Naive thymus-derived CD4-positive, alpha-beta T cell (primary cell): ENCODE data around the gene CDC42BPB. TPM values are rescaled to one million over a fixed set of nuclear protein-coding genes. Genes with fewer than 3 reads are reported as not detected.
A peak's percentile ranks its signal among the peaks of the same experiment; 100 is the strongest.

Experiments
- ATAC-seq: fragments of 150-1000 bp; cut with Tn5 transposase; 2 replicates; pipeline ENCODE4 v1.10.0; 2021; ENCODE audit warnings: mild to moderate bottlenecking, moderate library complexity
- CTCF ChIA-PET: fragments of 350-600 bp; sonication (Branson Sonifier 250); formaldehyde crosslinking; loops from one replicate; lab custom pipeline; 2021; ENCODE audit warnings: antibody characterized with exemption; lab: Charles Lee
- POLR2A ChIA-PET: fragments of 350-600 bp; sonication (Branson Sonifier 250); formaldehyde crosslinking; loops from one replicate; lab custom pipeline; 2021; ENCODE audit warnings: antibody characterized with exemption, inconsistent platforms; lab: Charles Lee
- DNase-seq, 9 donors: peaks; one replicate each; pipeline versions ENCODE4 v3.0.0 to v3.0.0-alpha.2; 2020 to 2022; ENCODE audit warnings: mixed read lengths in 1 of 9
- H3K27ac ChIP-seq: one replicate; pipeline ENCODE4 v1.7.0; 2013; ENCODE audit warnings: mild to moderate bottlenecking, low read depth, low read length, moderate library complexity
- H3K27me3 ChIP-seq, 2 donors: one replicate each; pipeline ENCODE4 v1.7.0; 2013; ENCODE audit warnings: low read length in 2 of 2, mild to moderate bottlenecking in 2 of 2, moderate library complexity in 2 of 2; ENCODE audit not compliant: control insufficient read depth in 2 of 2, insufficient read depth in 2 of 2
- H3K36me3 ChIP-seq, 3 experiments: 1 replicate in 2 of 3; 2 replicates in 1 of 3; pipeline ENCODE4 v1.7.0; 2013; ENCODE audit warnings: low read length in 3 of 3, mild to moderate bottlenecking in 3 of 3, moderate library complexity in 1 of 3; ENCODE audit not compliant: insufficient read depth in 3 of 3, control insufficient read depth in 2 of 3
- H3K4me1 ChIP-seq, 2 donors: one replicate each; pipeline ENCODE4 v1.7.0; 2013; ENCODE audit warnings: low read length in 2 of 2, mild to moderate bottlenecking in 2 of 2, moderate library complexity in 1 of 2; ENCODE audit not compliant: control insufficient read depth in 2 of 2, insufficient read depth in 2 of 2
- H3K4me3 ChIP-seq: 2 replicates; pipeline ENCODE4 v1.7.0; 2013; ENCODE audit warnings: mild to moderate bottlenecking, low read length
- H3K9me3 ChIP-seq, 3 experiments: 1 replicate in 2 of 3; 2 replicates in 1 of 3; pipeline ENCODE4 v1.7.0; 2013; ENCODE audit warnings: low read length in 3 of 3; ENCODE audit not compliant: control insufficient read depth in 2 of 3
- H3K27ac Mint-ChIP-seq, 9 donors: one replicate each; pipeline ENCODE4 v1.8.0; 2020 to 2022; ENCODE audit warnings: mixed read lengths in 9 of 9, mild to moderate bottlenecking in 8 of 9, moderate library complexity in 5 of 9, inconsistent platforms in 2 of 9
- H3K27me3 Mint-ChIP-seq, 5 donors: one replicate each; pipeline ENCODE4 v1.8.0; 2021 to 2022; ENCODE audit warnings: mixed read lengths in 5 of 5, mild to moderate bottlenecking in 1 of 5
- H3K36me3 Mint-ChIP-seq, 5 donors: one replicate each; pipeline ENCODE4 v1.8.0; 2020 to 2022; ENCODE audit warnings: mixed read lengths in 5 of 5, mild to moderate bottlenecking in 3 of 5, inconsistent platforms in 1 of 5
- H3K4me1 Mint-ChIP-seq, 7 donors: one replicate each; pipeline ENCODE4 v1.8.0; 2020 to 2022; ENCODE audit warnings: mixed read lengths in 7 of 7, mild to moderate bottlenecking in 3 of 7, inconsistent platforms in 1 of 7
- H3K4me3 Mint-ChIP-seq, 10 donors: one replicate each; pipeline ENCODE4 v1.8.0; 2020 to 2022; ENCODE audit warnings: mild to moderate bottlenecking in 10 of 10, mixed read lengths in 10 of 10, moderate library complexity in 6 of 10, inconsistent platforms in 2 of 10
- H3K9me3 Mint-ChIP-seq, 11 donors: one replicate each; pipeline ENCODE4 v1.8.0; 2020 to 2022; ENCODE audit warnings: mixed read lengths in 11 of 11, mild to moderate bottlenecking in 4 of 11, inconsistent platforms in 1 of 11, moderate library complexity in 1 of 11
- intact Hi-C, 2 donors: fragments of 100-400 bp; cut with micrococcal nuclease; formaldehyde crosslinking; loops; one replicate each; pipeline ENCODE4 v1.15.1; 2023
- polyA plus RNA-seq, 2 donors: library from polyadenylated mRNA; unstranded; fragments of 300-500 nt; fragmentation: Illumina TruSeq; gene quantifications; one replicate each; pipeline ENCODE4 v1.2.3, GENCODE V29; 2021
- total RNA-seq, 6 experiments: library from RNA in 5 of 6; stranded (reverse) in 5 of 6; gene quantifications; 1 replicate in 5 of 6; 2 replicates in 1 of 6; pipeline ENCODE4 v1.2.3 and lab custom pipeline; 2021 to 2026

Gene CDC42BPB
- total and polyA plus RNA-seq, 7 experiments from 2014 or later, result 0.34 to 16.0 (median 4.8) TPM

- H3K4me3 Mint-ChIP-seq, result no peak overlapping the region
- no peak overlapping the region for H3K27ac Mint-ChIP-seq
- H3K27me3 Mint-ChIP-seq, result peaks cover 0 to 24% (median 0%) of the 10 kb centered on the region in 5 donors
- no peaks in the 10 kb centered on the region for H3K36me3 Mint-ChIP-seq
- H3K4me3 ChIP-seq, result no peak overlapping the region
- no peaks in the 10 kb centered on the region for H3K36me3 ChIP-seq
- no peaks in the 10 kb centered on the region for H3K27me3 ChIP-seq
- ATAC-seq, result no peak
- intact Hi-C loops, result no loop called here
- ChIA-PET POLR2A (no interaction called here), CTCF (no interaction called here)
- H3K27ac ChIP-seq, result no peak overlapping the region
- H3K9me3 ChIP-seq, result no peaks in the 10 kb centered on the region
- H3K4me1 ChIP-seq, result peaks cover 6 to 16% of the 10 kb centered on the region in 2 donors
- DNase-seq, result no peak
- H3K9me3 Mint-ChIP-seq, result no peaks in the 10 kb centered on the region
- H3K4me1 Mint-ChIP-seq, result peaks cover 0 to 4% (median 0%) of the 10 kb centered on the region in 7 donors
These were observed 124.7 kb downstream of the CDC42BPB start for GRCh38 chr14:102932484-102933248.

DNA sequence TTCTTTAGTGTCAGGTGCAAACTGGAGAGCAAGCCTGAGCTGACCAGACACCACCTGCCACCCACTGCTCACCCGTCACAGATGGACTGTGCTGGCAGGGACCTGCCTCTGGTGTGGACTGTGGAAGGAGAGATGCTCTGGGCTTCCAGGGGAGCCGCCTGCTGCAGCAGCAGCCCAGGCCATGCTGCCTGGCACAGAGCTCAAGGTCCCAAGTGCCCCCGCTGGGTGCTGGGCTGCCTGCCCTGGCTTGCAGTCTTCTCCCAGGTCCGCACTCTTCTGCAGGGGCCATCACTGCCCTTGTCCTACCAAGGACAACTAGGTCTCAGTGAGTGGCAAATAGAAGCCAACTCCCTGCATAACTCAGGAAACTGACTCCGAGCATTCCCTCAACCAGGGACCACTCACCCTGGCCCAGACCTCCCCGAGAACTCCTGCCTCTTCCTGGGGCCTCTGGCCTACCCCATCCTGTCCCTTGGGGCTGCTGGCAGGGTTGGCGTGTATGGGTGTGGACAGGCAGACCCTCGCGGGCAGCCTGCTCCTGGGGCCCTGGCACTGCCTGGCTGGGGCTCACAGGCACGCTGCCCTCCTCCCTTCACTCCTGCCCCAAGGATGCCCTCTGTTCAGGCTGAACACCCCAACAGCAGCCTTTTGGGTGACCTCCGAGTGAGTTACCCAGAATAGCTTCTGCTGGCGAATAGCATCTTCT lies 125.6 kb downstream of the CDC42BPB start:
- H3K4me3 Mint-ChIP-seq, result peak overlapping the region in 3 of 10 donors; percentile 16 to 85 (median 29)
- ChIA-PET POLR2A (interaction anchor here (0.6 to 0.7 kb wide), 2 partner anchors 99 to 983 kb away, joined by 3 read pairs; no protein-coding TSS in a partner anchor), CTCF (interaction anchor here (0.8 kb wide), 1 partner anchor 30 kb away, joined by 3 read pairs; no protein-coding TSS in a partner anchor)
- Histone ChIP-seq H3K27ac (no peak overlapping the region), H3K36me3 (no peaks in the 10 kb centered on the region), H3K4me3 (no peak overlapping the region), H3K4me1 (peaks cover 6 to 18% of the 10 kb centered on the region in 2 donors), H3K27me3 (no peaks in the 10 kb centered on the region), H3K9me3 (no peaks in the 10 kb centered on the region)
- no peaks in the 10 kb centered on the region for H3K36me3 Mint-ChIP-seq
- H3K9me3 Mint-ChIP-seq, result no peaks in the 10 kb centered on the region
- DNase-seq (no peak), ATAC-seq (no peak)
- H3K4me1 Mint-ChIP-seq, result peaks cover 0 to 4% (median 2%) of the 10 kb centered on the region in 7 donors
- H3K27me3 Mint-ChIP-seq, result peaks cover 0 to 30% (median 0%) of the 10 kb centered on the region in 5 donors
- no peak overlapping the region for H3K27ac Mint-ChIP-seq
- intact Hi-C loops, result no loop called here

DNA sequence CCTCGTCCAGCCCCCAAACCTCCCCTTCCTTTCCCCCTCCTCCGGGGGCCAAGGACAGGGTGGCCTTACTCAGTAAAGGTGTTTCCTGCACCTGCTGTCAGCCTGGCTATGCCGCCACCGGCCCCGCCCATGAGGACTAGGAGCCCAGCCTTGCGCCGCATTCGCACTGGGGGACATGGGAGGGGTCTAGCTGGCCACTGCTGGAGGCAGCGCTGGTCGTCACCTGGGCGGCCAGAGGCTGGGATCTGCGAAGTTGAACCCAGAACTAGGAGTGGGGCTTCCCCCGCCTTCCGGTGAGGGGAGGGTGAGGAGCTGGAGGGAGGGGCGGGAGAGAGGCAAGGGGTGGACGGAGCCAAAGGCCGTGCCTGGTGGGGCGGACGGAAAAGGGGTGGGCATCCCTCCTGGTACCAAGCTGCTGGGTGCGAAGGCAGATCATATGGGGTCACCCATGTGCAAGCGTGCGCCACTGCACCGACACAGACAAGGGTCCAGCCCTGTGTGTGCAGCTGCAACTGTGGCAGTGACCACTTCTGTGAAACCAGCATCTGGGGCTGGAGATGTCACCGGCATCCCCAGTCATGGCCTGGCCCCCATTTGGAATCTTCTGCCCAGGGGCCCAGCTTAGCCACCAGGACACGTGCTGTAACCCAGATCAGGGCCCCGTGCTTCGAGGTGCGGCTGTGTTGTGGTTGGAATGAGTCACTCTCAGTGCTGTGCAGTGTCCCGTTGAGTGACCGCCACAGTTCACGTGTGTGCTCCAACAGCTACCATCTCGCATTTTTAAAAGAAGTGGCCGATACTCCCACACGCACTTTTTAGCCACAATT lies 126.4 kb downstream of the CDC42BPB start:
- ATAC-seq (no peak), DNase-seq (no peak)
- no peaks in the 10 kb centered on the region for H3K36me3 ChIP-seq
- Mint-ChIP-seq H3K4me1 (peaks cover 0 to 7% (median 3%) of the 10 kb centered on the region in 7 donors), H3K27ac (no peak overlapping the region), H3K36me3 (no peaks in the 10 kb centered on the region), H3K9me3 (no peaks in the 10 kb centered on the region), H3K4me3 (peak overlapping the region in 2 of 10 donors; percentile 29 to 85), H3K27me3 (peaks cover 0 to 37% (median 6%) of the 10 kb centered on the region in 5 donors)
- H3K4me1 ChIP-seq, result peaks cover 6 to 18% of the 10 kb centered on the region in 2 donors
- no peaks in the 10 kb centered on the region for H3K9me3 ChIP-seq
- POLR2A ChIA-PET, result interaction anchor here (0.6 to 1.2 kb wide), 6 partner anchors 15 to 982 kb away, joined by 3 read pairs; no protein-coding TSS in a partner anchor
- no peaks in the 10 kb centered on the region for H3K27me3 ChIP-seq
- intact Hi-C loops, result no loop called here
- H3K4me3 ChIP-seq, result no peak overlapping the region
- no peak overlapping the region for H3K27ac ChIP-seq
- CTCF ChIA-PET, result interaction anchor here (0.8 kb wide), 1 partner anchor 30 kb away, joined by 3 read pairs; no protein-coding TSS in a partner anchor

DNA sequence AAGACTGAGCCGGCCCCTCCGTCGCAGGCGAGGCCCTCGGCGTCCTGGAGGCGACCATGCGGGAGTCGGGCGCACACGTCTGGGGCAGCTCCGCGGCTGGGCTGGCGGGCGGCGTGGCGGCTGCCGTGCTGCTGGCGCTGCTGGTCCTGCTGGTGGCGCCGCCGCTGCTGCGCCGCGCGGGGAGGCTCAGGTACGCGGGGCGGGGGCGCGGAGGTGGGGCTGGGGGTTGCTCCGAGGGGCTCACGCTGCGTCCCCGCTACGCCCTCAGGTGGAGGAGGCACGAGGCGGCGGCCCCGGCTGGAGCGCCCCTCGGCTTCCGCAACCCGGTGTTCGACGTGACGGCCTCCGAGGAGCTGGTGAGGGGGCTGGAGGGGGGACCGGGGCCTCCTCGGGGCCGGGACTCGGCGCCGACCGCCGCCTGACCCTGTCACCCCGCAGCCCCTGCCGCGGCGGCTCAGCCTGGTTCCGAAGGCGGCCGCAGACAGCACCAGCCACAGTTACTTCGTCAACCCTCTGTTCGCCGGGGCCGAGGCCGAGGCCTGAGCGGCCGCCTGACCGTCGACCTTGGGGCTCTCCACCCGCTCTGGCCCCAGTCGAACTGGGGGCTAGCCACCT lies 127.1 kb downstream of the CDC42BPB start:
- peak in 1 of 9 donors; percentile 19 for DNase-seq
- ChIA-PET POLR2A (interaction anchor here (0.6 to 1.2 kb wide), 3 partner anchors 16 to 169 kb away, joined by 3 read pairs; no protein-coding TSS in a partner anchor), CTCF (no interaction called here)
- H3K4me3 Mint-ChIP-seq, result peak overlapping the region in 1 of 10 donors; percentile 85
- no peaks in the 10 kb centered on the region for H3K9me3 Mint-ChIP-seq
- no peak overlapping the region for H3K27ac Mint-ChIP-seq
- H3K27me3 ChIP-seq, result no peaks in the 10 kb centered on the region
- H3K4me1 Mint-ChIP-seq, result peaks cover 0 to 13% (median 6%) of the 10 kb centered on the region in 7 donors
- H3K27me3 Mint-ChIP-seq, result peaks cover 0 to 45% (median 11%) of the 10 kb centered on the region in 5 donors
- H3K9me3 ChIP-seq, result no peaks in the 10 kb centered on the region
- no peaks in the 10 kb centered on the region for H3K36me3 ChIP-seq
- H3K27ac ChIP-seq, result no peak overlapping the region
- H3K36me3 Mint-ChIP-seq, result peaks cover 0 to 1% (median 0%) of the 10 kb centered on the region in 5 donors
- intact Hi-C loops, result no loop called here
- no peak for ATAC-seq
- H3K4me3 ChIP-seq, result no peak overlapping the region
- H3K4me1 ChIP-seq, result peaks cover 6 to 18% of the 10 kb centered on the region in 2 donors

GRCh38 chr14:102929241-102930137 lies 127.9 kb downstream of the CDC42BPB start:
- Histone ChIP-seq H3K4me1 (peaks cover 6 to 19% of the 10 kb centered on the region in 2 donors), H3K36me3 (no peaks in the 10 kb centered on the region), H3K27me3 (no peaks in the 10 kb centered on the region), H3K9me3 (no peaks in the 10 kb centered on the region), H3K27ac (no peak overlapping the region), H3K4me3 (peak overlapping the region; percentile 56)
- H3K27me3 Mint-ChIP-seq, result peaks cover 0 to 50% (median 11%) of the 10 kb centered on the region in 5 donors
- CTCF ChIA-PET, result no interaction called here
- H3K4me3 Mint-ChIP-seq, result peak overlapping the region in 7 of 10 donors; percentile 35 to 85 (median 78)
- ATAC-seq, result no peak
- H3K27ac Mint-ChIP-seq, result no peak overlapping the region
- intact Hi-C loops, result loop anchor here in 1 of 2 donors (5.0 kb wide), 2 partner anchors 337 to 982 kb away; partner anchors contain the start of gene RCOR1
- POLR2A ChIA-PET, result interaction anchor here (1.2 kb wide), 1 partner anchor 20 kb away, joined by 3 read pairs; no protein-coding TSS in a partner anchor
- peaks cover 0 to 1% (median 0%) of the 10 kb centered on the region in 5 donors for H3K36me3 Mint-ChIP-seq
- no peak for DNase-seq
- H3K4me1 Mint-ChIP-seq, result peaks cover 1 to 14% (median 6%) of the 10 kb centered on the region in 7 donors
- H3K9me3 Mint-ChIP-seq, result no peaks in the 10 kb centered on the region
